Measurements from ENCODE around the gene KCNK7.
A peak's percentile ranks its signal among the peaks of the same experiment; 100 is the strongest.

Gene KCNK7

GRCh38 chr11:65558930-65559509 lies 36.6 kb downstream of the KCNK7 start:
- no peak overlapping the region for H3K4me3 ChIP-seq (ENCODE audit: low read depth, low read length)

- H3K4me3 ChIP-seq (ENCODE audit: low read depth, low read length), result peak within 1 kb of the TSS; percentile 17
Measured at GRCh38 chr11:65558002-65558929, 37.3 kb downstream of the KCNK7 start, which contains the start of gene LTBP3. TSS of gene LTBP3 (minus strand) at chr11:65558359. CDS start at chr11:65557959, 400 bp downstream.

- H3K4me3 ChIP-seq (ENCODE audit: low read depth, low read length), result peak overlapping the region; percentile 13
Measured at GRCh38 chr11:65557280-65558001, 38.2 kb downstream of the KCNK7 start.

GRCh38 chr11:65556470-65557279 lies 38.9 kb downstream of the KCNK7 start:
- no peak overlapping the region for H3K4me3 ChIP-seq (ENCODE audit: low read depth, low read length)

- H3K4me3 ChIP-seq (ENCODE audit: low read depth, low read length), result no peak overlapping the region
Measured at GRCh38 chr11:65555693-65556231, 39.8 kb downstream of the KCNK7 start.

GRCh38 chr11:65554842-65555430 lies 40.7 kb downstream of the KCNK7 start:
- H3K4me3 ChIP-seq (ENCODE audit: low read depth, low read length), result no peak overlapping the region

GRCh38 chr11:65554057-65554818 lies 41.4 kb downstream of the KCNK7 start:
- H3K4me3 ChIP-seq (ENCODE audit: low read depth, low read length), result no peak overlapping the region

GRCh38 chr11:65553301-65554001 lies 42.1 kb downstream of the KCNK7 start:
- H3K4me3 ChIP-seq (ENCODE audit: low read depth, low read length), result no peak overlapping the region

- H3K4me3 ChIP-seq (ENCODE audit: low read depth, low read length), result no peak overlapping the region
Measured at GRCh38 chr11:65552388-65552951, 43.1 kb downstream of the KCNK7 start.

GRCh38 chr11:65551572-65552387 lies 43.8 kb downstream of the KCNK7 start:
- no peak overlapping the region for H3K4me3 ChIP-seq (ENCODE audit: low read depth, low read length)

- H3K4me3 ChIP-seq (ENCODE audit: low read depth, low read length), result no peak overlapping the region
Measured at GRCh38 chr11:65549096-65549495, 46.5 kb downstream of the KCNK7 start.

- no peak overlapping the region for H3K4me3 ChIP-seq (ENCODE audit: low read depth, low read length)
Measured at GRCh38 chr11:65548395-65548794, 47.2 kb downstream of the KCNK7 start.

- no peak overlapping the region for H3K4me3 ChIP-seq (ENCODE audit: low read depth, low read length)
Measured at GRCh38 chr11:65547446-65548125, 48.0 kb downstream of the KCNK7 start.

- peak overlapping the region; percentile 50 for H3K4me3 ChIP-seq (ENCODE audit: low read depth, low read length)
Measured at GRCh38 chr11:65546217-65546958, 49.2 kb downstream of the KCNK7 start.

GRCh38 chr11:65545853-65546216 lies 49.8 kb downstream of the KCNK7 start:
- H3K4me3 ChIP-seq (ENCODE audit: low read depth, low read length), result peak overlapping the region; percentile 50
